NCI-H2107 treated with DMSO at 0.1 percent for 48 hours (cell line): ENCODE results near the gene EYS.
"Not testable (repeated sequence)": the region's sequence is repeated elsewhere in the genome, so short reads cannot be mapped to it uniquely, and the experiment has no call there.

Experiments
- DNase-seq: peaks from one replicate; lab custom pipeline; 2025; ENCODE audit not compliant: unreplicated experiment; lab: John Stamatoyannopoulos, UW

EYS gene

DNA sequence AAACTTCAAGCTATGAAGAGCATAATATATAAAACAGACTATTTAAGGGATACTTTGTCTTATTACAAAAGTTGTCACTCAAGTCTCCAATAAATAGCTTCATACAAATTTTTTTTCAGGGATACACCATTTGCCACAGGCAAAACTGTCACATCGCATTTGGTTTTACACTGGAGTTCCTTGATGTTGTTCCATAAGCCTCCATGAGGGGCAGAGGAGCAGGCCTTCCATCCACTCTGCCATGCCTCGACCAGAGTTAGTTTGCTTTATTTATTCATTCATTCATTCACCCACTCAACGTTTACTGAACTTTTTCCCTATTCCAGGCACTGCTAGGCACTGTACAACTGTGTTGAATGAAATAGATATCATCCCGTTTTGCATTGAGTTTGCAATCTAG is 1824.8 kb downstream of the EYS start:
- DNase-seq = no peak

DNA sequence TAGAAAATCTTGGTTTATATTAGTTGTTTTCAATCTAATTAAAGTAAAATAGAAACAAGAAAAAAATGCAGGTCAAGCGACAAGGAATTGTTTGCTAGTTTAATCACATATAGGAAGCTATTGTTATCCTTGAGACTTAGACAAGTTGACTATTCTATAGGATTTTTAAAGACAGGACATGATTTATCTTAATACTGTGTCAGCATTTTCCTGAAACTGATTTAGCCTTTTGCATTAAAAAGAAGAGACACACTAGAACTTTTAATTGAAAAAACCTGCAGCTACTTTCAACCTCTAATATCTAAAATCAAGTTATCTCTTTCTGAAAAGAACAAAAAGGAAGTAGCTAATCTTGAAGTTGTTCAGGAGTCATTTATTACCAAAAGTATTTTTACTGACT is 1825.2 kb downstream of the EYS start:
- DNase-seq = no peak

DNA sequence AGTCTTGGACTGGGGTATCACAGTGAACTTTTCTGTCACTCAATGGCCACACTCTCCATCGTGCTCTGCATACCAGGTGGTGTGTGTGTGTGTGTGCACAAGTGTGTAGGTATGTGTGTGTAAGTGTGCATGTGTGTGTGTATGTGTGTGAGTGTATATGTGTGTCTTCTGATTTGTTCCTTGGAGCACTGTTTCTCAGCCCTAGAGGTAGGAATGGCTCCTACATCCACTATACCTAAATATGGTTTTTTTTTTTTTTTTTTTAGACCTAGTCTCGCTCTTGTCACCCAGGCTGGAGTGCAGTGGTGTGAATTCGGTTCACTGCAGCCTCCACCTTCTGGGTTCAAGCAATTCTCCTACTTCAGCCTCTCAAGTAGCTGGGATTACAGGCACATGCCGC is 1834.8 kb downstream of the EYS start:
- DNase-seq = no peak

- no peak for DNase-seq
Measured at GRCh38 chr6:63868351-63868750, 1838.7 kb downstream of the EYS start.

DNA sequence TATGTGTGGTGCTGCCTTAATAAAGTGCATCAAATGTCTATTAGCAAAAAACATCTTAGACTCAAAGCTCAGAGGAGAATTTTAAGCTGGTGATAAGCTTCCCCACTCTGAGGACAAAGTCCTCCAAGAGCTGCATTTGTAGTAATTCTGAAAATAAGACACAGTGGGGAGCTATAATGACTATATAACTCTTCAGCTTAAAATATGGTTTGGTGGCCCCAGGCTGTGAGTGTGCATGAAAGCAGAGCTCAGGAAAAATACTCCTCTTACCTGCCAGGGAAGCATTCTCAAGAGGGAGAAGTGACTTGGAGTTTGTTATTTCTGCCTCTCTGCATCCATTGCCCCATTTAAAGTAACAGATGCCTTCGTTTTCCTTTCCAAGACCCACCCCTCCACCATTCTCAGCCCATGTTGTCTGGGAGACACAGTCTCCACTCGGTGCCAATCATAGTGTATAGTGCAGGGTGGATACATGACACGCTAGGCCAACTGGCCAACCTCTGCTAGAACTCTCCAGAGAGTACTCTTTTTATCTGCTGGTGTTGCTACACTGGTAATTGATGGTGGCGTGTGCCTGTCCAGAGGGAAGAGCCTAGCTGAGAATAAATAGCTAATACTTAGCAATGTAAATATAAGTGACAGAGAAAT is 1842.2 kb downstream of the EYS start:
- DNase-seq = no peak

GRCh38 chr6:63864061-63864460 is 1843.0 kb downstream of the EYS start:
- DNase-seq = no peak

GRCh38 chr6:63862486-63863198 is 1844.4 kb downstream of the EYS start:
- DNase-seq = no peak

GRCh38 chr6:63859528-63859927 is 1847.5 kb downstream of the EYS start:
- DNase-seq = no peak

- DNase-seq = no peak
Measured at GRCh38 chr6:63858691-63859090, 1848.3 kb downstream of the EYS start.

DNA sequence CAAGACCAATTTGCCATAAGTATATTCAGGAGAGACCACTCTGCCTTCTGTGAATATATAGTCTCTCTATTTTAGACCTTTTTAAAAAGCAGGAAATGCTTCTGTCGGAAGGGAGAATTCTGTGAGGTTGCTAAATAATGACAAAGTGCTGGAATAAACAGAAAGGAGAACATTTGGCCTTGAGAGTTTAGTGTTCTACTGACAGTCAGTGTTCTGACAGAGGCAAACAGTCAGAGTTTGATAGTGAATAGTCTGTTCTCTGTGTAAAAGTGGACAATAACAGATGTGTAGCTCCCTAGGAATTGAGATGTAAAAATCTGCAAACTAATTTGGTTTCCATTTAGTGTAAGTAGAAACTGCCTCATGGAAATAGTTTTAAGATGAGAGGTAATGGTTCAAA is 1850.8 kb downstream of the EYS start:
- no peak for DNase-seq

DNA sequence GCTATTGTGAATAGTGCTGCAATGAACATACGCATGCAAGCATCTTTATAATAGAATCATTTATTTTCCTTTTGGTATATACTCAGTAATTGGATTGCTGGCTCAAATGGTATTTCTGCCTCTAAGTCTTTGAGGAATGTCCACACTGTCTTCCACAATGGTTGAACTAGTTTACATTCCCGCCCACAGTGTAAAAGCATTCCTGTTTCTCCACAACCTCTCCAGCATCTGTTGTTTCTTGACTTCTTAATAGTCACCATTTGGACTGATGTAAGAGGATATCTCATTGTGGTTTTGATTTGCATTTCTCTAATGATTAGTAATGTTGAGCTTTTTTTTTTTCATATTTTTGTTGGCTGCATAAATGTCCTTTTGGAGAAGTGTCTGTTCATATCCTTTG is 1862.7 kb downstream of the EYS start:
- no peak for DNase-seq

DNA sequence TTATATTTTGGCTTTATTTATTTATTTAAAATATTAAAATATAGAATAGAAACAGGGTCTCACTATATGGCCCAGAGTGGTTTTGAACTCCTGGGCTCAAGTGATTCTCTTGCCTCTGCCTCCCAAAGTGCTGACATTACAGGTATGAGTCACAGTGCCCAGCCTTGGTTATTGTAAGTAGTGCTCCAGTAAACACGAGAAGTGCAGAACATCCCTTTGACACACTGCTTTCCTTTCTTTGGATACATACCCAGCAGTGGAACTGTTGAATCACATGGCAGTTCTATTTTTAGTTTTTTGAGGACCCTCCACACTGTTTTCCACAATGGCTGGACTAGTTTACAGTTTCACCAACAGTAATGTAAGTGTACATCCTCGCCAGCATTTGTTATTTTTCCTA is 1867.5 kb downstream of the EYS start:
- no peak for DNase-seq

GRCh38 chr6:63828678-63829077 is 1878.3 kb downstream of the EYS start:
- DNase-seq = not testable (repeated sequence)

- DNase-seq = no peak
Measured at GRCh38 chr6:63824722-63825121, 1882.3 kb downstream of the EYS start.

DNA sequence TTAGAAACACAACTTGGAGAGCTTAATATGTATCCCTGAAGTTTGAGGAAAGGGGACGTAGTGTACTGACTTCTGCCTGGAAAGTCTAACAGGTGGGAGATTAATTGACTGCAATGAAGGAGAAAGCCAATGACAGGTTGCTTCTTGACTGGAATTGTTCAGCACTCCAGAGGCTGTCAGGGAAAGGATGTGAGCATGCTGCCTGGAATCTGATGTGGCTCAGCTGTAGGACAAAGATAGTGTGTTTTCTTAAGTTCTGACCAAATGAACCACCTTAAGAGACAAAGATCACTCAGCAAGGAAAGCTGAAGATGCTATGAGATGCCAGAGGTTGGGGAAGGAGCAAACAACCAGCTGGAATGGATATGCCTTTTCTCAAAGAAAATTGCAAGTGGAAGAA is 1885.6 kb downstream of the EYS start:
- no peak for DNase-seq

DNA sequence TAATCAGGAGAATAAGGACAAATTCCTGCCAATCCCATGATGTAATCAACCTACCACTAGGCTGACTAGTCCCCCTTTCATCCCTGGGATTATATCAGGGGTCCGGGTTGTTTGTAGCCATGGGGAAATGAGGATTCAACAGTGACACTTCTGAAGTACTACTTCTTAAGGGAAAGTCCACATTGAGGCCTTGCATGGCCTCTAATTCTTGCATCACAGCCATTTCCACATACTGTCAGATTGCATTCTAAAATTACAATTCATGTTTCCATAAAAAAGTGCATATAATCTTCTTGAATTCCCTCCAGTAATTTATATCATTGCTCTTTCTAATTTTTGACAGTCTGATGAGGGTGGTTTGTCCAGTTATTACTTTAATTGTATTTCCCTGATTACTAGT is 1887.2 kb downstream of the EYS start:
- no peak for DNase-seq

GRCh38 chr6:63817492-63818050 is 1889.5 kb downstream of the EYS start:
- no peak for DNase-seq

DNA sequence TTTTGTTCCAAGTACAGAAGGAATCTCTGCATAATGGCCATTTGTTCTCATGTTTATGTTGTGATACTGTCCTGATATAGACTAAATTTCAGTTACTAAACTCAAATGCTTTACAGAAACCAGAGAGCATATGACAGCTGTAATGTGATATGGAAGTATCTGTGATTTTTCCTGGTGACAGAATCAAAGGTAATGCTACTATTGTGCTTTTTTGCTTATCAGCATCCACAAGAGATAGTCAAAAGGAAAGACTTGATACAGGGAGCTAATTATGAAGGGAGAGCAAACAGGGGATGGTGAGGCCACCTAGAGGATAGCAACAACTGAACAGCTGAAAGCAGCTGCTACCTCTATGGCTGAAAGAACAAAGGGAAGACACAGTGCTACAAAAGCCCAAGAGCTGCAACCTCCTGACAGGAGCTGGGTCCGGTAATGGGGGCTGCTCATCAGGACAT is 1890.0 kb downstream of the EYS start:
- no peak for DNase-seq

DNA sequence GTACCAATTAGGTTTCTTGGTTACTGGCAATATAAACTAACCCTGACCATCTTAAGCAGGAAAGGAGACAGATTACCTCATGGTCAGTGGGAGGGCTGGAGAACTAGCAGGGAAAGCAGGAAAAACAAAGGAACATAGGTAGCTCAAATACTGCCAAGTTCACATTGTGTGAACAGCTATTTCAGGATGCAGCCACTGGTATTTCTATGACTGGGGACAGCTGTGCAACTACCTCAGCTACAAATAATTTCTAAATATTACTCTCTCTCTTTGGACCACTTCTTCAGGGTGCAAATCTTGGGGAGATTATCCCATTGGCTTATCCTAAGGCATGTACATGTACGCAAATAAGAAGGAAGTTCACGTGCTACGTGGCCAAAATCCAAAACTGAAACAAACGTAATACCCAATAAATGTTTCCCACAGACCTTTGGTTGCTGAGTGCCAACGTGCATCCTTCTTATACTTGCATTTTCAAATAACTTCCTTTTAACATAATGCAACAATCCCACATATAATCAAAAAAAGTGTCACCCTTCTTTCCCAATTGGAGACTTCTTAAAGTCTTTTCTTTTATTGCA is 1890.5 kb downstream of the EYS start:
- no peak for DNase-seq

GRCh38 chr6:63814459-63814858 is 1892.6 kb downstream of the EYS start:
- DNase-seq = no peak

DNA sequence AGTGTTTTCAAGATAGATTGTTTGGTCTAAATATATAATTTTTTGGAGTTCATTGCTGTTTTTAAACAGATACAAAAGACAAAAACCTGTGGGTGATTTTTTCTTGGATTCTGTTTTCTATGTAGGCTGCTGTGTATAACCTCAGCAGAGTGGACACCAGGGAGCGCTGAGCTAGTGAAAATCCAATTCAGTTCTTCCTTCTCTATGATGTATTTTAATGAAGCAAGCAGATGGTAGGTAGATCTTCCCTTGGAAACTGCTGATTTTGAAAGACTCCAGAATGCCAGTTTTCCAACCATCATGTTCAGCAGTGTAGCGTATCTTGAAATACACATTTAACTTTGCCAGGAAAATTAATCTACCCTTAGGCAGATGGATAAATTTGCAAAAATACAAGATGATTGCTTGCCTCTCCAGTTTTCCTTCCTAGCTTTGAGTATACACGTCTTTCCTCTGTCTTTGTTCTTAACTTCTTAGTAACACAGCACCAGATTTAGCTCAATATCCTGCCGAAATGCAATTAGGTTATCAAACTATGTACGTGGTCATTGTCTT is 1893.4 kb downstream of the EYS start:
- DNase-seq = no peak

GRCh38 chr6:63808576-63808975 is 1898.5 kb downstream of the EYS start:
- DNase-seq = no peak
